ACC112 (cell line): ENCODE measurements around the gene NAALADL2.

Source experiments
- H2AFZ ChIP-seq: fragments of 200-600 bp; sonication (generic); one replicate; pipeline ENCODE4 v1.6.0; 2017; ENCODE audit warnings: antibody characterized with exemption, low read length; ENCODE audit not compliant: unreplicated experiment
- H3K27ac ChIP-seq: fragments of 200-600 bp; sonication (generic); 2 replicates; pipeline ENCODE4 v1.5.1; 2014; ENCODE audit warnings: low read depth, mild to moderate bottlenecking, antibody characterized with exemption, low read length, moderate library complexity
- H3K27me3 ChIP-seq: fragments of 200-600 bp; sonication (generic); 2 replicates; pipeline ENCODE4 v1.6.1; 2014; ENCODE audit warnings: mild to moderate bottlenecking, antibody characterized with exemption, low read length, moderate library complexity, mixed read lengths; ENCODE audit not compliant: insufficient read depth
- H3K36me3 ChIP-seq: fragments of 200-600 bp; sonication (generic); 2 replicates; pipeline ENCODE4 v1.6.1; 2016; ENCODE audit warnings: mild to moderate bottlenecking, antibody characterized with exemption, low read length, moderate library complexity, mixed read lengths; ENCODE audit not compliant: insufficient read depth
- H3K4me1 ChIP-seq: fragments of 200-600 bp; sonication (generic); one replicate; pipeline ENCODE4 v1.6.1; 2016; ENCODE audit warnings: low read length, mixed read lengths; ENCODE audit not compliant: insufficient read depth, unreplicated experiment, control insufficient read depth
- H3K4me3 ChIP-seq: fragments of 200-600 bp; sonication (generic); 2 replicates; pipeline ENCODE4 v1.5.1; 2014; ENCODE audit warnings: mild to moderate bottlenecking, low read depth, low read length
- H3K79me2 ChIP-seq: fragments of 200-600 bp; sonication (generic); one replicate; pipeline ENCODE4 v1.6.0; 2016; ENCODE audit warnings: low read length; ENCODE audit not compliant: control insufficient read depth, unreplicated experiment, insufficient read depth

The NAALADL2 gene

DNA sequence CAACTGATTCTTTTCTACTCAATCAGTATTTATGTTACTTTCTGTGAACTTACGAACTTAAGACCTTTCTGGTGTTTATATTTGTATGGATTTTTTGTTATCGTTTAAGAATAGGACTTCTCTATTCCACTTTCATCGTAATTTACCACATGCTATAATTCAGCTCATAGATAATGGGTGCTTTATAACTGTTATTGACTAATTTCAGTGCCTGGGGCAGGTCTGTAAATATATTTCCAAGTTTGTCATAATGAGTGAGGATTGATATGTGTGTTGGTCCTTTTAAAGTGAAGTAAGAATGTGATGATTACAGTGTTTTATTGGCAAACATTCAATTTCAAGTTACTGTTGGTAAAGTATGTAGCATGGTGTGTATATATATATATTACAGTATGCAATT, 1.8 kb upstream of the NAALADL2 start:
- Histone ChIP-seq H3K4me1 (peaks cover 10% of the 10 kb centered on the region), H2AFZ (no peak overlapping the region), H3K27me3 (no peaks in the 10 kb centered on the region), H3K36me3 (no peaks in the 10 kb centered on the region), H3K4me3 (no peak overlapping the region), H3K27ac (no peak overlapping the region), H3K79me2 (no peaks in the 10 kb centered on the region)

DNA sequence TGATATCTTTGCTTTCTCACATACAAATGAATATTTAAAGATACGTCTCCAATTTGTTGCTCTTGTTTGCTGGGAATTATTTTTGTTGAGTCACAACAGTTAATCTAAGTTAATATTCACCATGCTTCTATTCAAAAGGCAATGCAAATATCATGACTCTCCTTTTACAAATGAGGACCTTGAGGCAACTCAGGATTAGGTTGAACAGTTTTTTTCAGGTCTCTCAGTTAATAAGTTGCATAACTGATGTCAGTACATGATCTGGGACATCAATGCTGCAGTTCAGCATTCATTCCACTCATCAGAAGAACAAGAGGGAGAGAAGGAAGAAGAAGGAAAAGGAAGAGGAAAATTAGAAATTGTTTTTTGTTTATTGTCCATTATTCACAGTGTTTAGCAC, 781 bp upstream of the NAALADL2 start:
- H3K36me3 ChIP-seq: no peaks in the 10 kb centered on the region
- H3K79me2 ChIP-seq: no peaks in the 10 kb centered on the region
- H2AFZ ChIP-seq: peak overlapping the region; percentile 99
- H3K27ac ChIP-seq: no peak overlapping the region
- H3K4me1 ChIP-seq: peaks cover 10% of the 10 kb centered on the region
- no peak overlapping the region; the same call in 1 of the 2 replicates for H3K4me3 ChIP-seq
- no peaks in the 10 kb centered on the region for H3K27me3 ChIP-seq

DNA sequence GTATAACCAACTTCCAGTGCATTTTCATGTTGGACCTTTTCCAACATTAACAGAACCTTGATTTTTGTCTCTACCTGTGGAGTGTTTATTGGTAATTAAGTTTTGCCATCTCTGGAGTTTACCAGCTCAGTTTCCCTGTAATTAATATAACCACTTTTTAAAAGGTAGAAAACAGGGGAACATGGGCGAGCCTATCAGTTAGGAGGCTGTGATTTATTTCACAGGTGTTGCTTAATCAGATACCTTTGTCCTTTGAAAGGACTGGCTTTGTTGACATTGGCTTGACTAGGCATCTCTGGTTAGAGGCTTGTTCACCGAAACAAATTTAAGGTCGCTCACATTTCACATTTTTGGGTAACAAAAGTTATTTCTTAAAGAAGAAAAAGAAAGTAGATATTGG, 622 bp downstream of the NAALADL2 start:
- Histone ChIP-seq H3K27ac (no peak overlapping the region), H3K4me3 (no peak overlapping the region), H3K4me1 (peaks cover 10% of the 10 kb centered on the region)

DNA sequence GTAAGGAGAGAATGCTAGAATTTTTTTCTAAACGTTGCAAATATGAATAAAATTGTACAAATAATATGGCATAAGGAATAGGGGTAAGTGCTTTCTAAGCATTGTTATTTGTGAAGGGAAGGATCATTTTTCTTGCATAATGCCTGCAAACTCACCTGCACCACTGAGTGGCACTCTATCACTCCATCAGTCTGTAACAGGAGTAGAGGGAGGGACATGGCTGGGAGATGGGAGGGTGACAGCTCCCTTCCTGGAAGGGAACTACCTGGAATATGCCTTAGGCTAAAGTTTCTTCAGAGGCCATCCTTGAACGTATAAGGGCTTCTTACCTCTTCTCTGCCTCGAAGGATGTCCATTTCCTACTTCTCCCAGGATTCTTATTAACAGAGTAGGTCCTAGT, 3.0 kb downstream of the NAALADL2 start:
- Histone ChIP-seq H3K4me3 (no peak overlapping the region), H3K36me3 (no peaks in the 10 kb centered on the region), H3K27me3 (no peaks in the 10 kb centered on the region), H3K27ac (no peak overlapping the region), H2AFZ (no peak overlapping the region), H3K79me2 (no peaks in the 10 kb centered on the region), H3K4me1 (peaks cover 10% of the 10 kb centered on the region)

More for the DNA sequence above, 622 bp downstream of the NAALADL2 start:
- no peaks in the 10 kb centered on the region for H3K79me2 ChIP-seq
- H2AFZ ChIP-seq: no peak overlapping the region
- no peaks in the 10 kb centered on the region for H3K27me3 ChIP-seq
- H3K36me3 ChIP-seq: no peaks in the 10 kb centered on the region

DNA sequence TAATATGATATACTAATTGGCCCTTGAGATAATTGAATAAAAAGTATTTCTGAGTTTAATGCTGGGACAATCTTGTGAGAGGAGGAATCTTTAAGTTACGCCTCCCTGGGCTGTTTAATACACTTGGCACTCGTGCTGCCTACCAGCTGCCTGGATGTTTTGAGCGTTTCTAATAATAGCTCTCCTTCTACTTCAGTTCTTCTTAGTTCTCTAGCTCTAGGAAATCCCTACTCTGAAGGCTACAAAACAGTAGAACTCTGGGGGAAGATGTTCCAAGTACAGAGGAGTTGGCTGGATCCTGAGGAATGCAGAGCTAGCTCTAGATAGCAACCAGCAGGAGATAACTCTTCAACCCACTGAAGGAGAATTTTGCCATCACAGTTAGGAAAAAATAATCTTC, 3.5 kb downstream of the NAALADL2 start:
- Histone ChIP-seq H3K79me2 (no peaks in the 10 kb centered on the region), H3K27ac (no peak overlapping the region), H3K4me1 (peaks cover 10% of the 10 kb centered on the region), H3K27me3 (no peaks in the 10 kb centered on the region), H2AFZ (no peak overlapping the region), H3K4me3 (no peak overlapping the region), H3K36me3 (no peaks in the 10 kb centered on the region)

DNA sequence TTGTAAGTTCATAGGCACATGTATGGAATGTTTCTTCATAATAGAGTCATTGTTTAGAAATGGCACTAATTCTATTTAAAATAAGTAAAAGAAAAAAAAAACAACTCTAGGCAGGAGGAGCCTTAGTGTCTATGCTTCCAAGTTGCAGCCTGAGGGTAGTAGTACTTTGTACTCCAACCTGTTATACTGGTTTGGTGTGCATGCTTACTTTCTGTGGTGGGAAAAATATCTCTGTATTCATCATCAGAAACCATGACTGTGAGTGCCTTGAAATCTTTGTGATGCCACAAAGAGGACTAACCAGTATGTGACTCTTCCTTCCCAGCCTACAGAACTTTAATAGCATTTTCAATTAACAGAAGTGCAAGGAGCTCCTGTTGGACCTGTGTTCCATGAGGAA, 4.4 kb downstream of the NAALADL2 start:
- Histone ChIP-seq H3K27ac (no peak overlapping the region), H3K27me3 (no peaks in the 10 kb centered on the region), H3K4me1 (peaks cover 7% of the 10 kb centered on the region), H3K36me3 (no peaks in the 10 kb centered on the region), H3K79me2 (no peaks in the 10 kb centered on the region), H3K4me3 (no peak overlapping the region), H2AFZ (no peak overlapping the region)

DNA sequence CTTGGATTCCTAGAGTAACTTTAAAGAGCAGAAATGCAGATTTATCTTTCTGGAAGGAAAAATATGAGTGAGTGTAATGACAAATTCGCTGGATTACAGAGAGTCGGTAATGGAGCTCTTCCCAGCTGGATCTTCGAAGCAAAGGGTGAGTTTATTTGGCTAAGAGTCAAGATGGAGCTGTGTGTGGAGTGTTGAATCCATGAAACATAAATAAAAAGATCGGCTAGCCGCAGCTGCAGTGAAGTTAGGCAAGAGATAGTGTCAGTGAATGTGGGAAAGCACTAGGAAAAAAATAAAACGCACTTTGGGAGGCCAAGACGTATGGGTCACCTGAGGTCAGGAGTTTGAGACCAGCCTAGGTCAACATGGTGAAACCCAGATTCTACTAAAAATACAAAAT, 10.3 kb downstream of the NAALADL2 start:
- Histone ChIP-seq H3K4me1 (no peaks in the 10 kb centered on the region), H3K27ac (no peak overlapping the region), H3K36me3 (no peaks in the 10 kb centered on the region), H3K79me2 (no peaks in the 10 kb centered on the region), H3K27me3 (no peaks in the 10 kb centered on the region), H2AFZ (no peak overlapping the region), H3K4me3 (no peak overlapping the region)

DNA sequence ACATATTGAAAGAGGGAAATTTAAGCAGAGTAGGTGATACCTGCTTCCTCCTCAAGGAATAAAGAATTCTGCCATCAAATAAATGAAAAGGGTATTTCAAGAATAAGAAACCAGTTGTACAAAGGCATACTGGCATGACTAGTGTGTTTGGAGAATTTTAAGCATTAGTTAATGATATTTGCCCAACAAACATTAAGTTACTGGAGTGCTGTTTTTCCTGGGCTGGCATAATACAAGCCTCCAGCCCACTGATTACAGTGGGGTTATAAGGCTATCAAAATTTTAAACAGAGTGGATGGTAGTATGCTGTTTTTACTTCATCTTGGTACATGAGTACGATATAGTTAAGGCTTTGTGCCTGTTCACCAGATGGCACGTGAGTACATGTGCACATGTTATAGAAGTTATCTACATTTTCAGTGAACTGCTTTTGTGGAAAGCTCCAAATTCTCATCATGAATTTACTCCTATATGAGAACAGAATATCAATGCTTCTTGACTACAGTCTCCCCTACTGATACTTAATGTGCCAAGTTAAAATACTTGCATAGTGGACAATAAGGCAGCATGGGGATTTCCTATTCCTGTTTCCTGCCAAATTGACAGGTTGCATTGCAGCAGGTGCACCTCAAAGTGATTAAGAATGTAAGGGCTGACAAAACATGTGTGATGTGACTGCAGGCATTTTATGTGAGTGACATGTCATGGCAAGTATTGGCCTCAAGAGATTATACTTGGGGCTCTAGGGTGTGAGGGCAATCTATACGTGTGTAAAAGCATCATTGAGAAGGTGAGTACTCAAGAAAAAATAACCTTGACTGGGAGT, 14.9 kb downstream of the NAALADL2 start:
- no peak overlapping the region for H3K27ac ChIP-seq
- H3K4me1 ChIP-seq: no peaks in the 10 kb centered on the region
- H3K36me3 ChIP-seq: no peaks in the 10 kb centered on the region
- no peak overlapping the region for H2AFZ ChIP-seq
- no peaks in the 10 kb centered on the region for H3K27me3 ChIP-seq
- no peaks in the 10 kb centered on the region for H3K79me2 ChIP-seq
- no peak overlapping the region for H3K4me3 ChIP-seq

DNA sequence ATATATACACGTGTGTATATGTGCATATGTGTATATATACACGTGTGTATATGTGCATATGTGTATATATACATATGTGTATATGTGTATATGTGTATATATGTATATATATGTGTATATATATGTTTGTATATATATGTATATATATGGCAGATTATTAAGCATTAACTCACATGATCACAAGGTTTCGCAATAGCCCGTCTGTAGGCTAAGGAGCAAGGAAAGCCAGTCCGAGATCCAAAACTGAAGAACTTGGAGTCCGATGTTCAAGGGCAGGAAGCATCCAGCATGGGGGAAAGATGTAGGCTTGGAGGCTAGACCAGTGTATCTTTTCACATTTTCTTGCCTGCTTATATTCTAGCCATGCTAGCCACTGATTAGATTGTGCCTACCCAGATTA, 23.7 kb downstream of the NAALADL2 start:
- no peak overlapping the region for H2AFZ ChIP-seq
- H3K27ac ChIP-seq: no peak overlapping the region
- H3K36me3 ChIP-seq: no peaks in the 10 kb centered on the region
- no peaks in the 10 kb centered on the region for H3K79me2 ChIP-seq
- H3K4me1 ChIP-seq: no peaks in the 10 kb centered on the region
- no peak overlapping the region for H3K4me3 ChIP-seq
- H3K27me3 ChIP-seq: no peaks in the 10 kb centered on the region

DNA sequence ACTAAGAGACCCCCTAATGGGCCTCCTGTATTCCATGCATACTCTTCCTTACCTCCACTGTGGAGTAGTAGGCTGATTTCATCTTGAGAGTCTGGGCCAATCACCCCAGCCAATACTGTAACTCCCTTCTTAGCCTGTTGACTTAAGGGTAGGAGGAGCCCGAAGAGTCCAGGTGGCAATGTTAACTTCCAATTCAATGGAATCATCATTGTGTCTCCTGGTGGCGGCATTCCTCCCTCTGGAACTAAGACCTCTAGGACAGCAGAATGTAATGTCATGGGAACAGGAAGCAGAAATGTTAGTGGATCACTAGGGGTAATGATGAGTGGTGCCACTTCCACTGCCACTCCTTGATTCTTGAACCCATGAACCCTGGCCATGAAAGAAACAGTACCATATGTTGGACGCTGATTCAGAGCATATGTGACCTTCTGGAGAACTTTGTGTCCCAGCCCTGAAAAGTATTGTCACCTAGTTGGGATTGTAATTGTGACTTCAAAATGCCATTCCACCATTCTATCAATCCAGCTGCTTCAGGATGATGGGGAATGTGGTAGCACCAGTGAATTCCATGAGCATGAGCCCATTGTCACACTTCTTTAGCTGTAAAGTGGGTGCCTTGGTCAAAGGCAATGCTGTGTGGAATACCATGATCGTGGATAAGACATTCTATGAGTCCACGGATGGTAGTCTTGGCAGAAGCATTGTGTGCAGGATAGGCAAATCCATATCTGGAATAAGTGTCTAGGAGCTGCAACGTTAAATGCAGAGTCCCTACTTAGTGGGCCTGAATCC, 24.9 kb downstream of the NAALADL2 start:
- no peak overlapping the region for H3K27ac ChIP-seq

More for the DNA sequence above, 24.9 kb downstream of the NAALADL2 start:
- no peaks in the 10 kb centered on the region for H3K79me2 ChIP-seq
- no peak overlapping the region for H2AFZ ChIP-seq
- H3K4me1 ChIP-seq: no peaks in the 10 kb centered on the region
- no peaks in the 10 kb centered on the region for H3K27me3 ChIP-seq
- H3K4me3 ChIP-seq: no peak overlapping the region
- no peaks in the 10 kb centered on the region for H3K36me3 ChIP-seq
